Kidney (tissue), 14 donors: ENCODE measurements around the gene CSF2. TPM values are rescaled to one million over a fixed set of nuclear protein-coding genes. Genes with fewer than 3 reads are reported as not detected.
A peak's percentile ranks its signal among the peaks of the same experiment; 100 is the strongest.

Experiments
- DNase-seq, 5 donors: peaks; one replicate each; pipeline ENCODE4 v3.0.0-alpha.2; 2013 to 2020
- FAIRE-seq: peaks from 2 replicates; lab custom pipeline; 2012; peaks lifted over from hg19 to GRCh38; lab: Jason Lieb, UNC
- H3K27ac ChIP-seq, 2 donors: one replicate each; pipeline ENCODE4 v1.7.0; 2013; ENCODE audit warnings: low read depth in 2 of 2, low read length in 2 of 2, inconsistent platforms in 1 of 2
- H3K27me3 ChIP-seq: one replicate; pipeline ENCODE4 v1.7.1; 2013; ENCODE audit warnings: low read length, inconsistent platforms; ENCODE audit not compliant: control insufficient read depth, insufficient read depth
- H3K36me3 ChIP-seq, 3 donors: one replicate each; pipeline versions ENCODE4 v1.7.0 to v1.7.1; 2013; ENCODE audit warnings: low read length in 3 of 3, control low read depth in 1 of 3, inconsistent platforms in 1 of 3; ENCODE audit not compliant: insufficient read depth in 3 of 3, control insufficient read depth in 2 of 3
- H3K4me1 ChIP-seq, 3 donors: one replicate each; pipeline versions ENCODE4 v1.7.0 to v1.7.1; 2013; ENCODE audit warnings: low read length in 3 of 3, inconsistent platforms in 1 of 3, low read depth in 1 of 3; ENCODE audit not compliant: control insufficient read depth in 2 of 3, insufficient read depth in 2 of 3
- H3K4me3 ChIP-seq, 3 donors: one replicate each; pipeline versions ENCODE4 v1.7.0 to v1.8.1; 2013; ENCODE audit warnings: low read length in 3 of 3, control low read depth in 1 of 3, inconsistent platforms in 1 of 3
- H3K9ac ChIP-seq, 3 donors: one replicate each; pipeline versions ENCODE4 v1.7.0 to v1.7.1; 2013; ENCODE audit warnings: low read length in 3 of 3, control low read depth in 1 of 3, inconsistent platforms in 1 of 3
- H3K9me3 ChIP-seq, 3 donors: one replicate each; pipeline versions ENCODE4 v1.7.0 to v1.7.1; 2013; ENCODE audit warnings: low read length in 3 of 3, control low read depth in 1 of 3, inconsistent platforms in 1 of 3; ENCODE audit not compliant: control insufficient read depth in 2 of 3, insufficient read depth in 1 of 3
- CTCF ChIP-seq: IDR thresholded peaks from 3 replicates; pipeline ENCODE4 v1.5.1; 2012; ENCODE audit warnings: mild to moderate bottlenecking, moderate library complexity, borderline replicate concordance; ENCODE audit not compliant: insufficient read depth; ENCODE audit errors: extremely low read depth
- intact Hi-C: fragments of 100-400 bp; cut with DNase I; formaldehyde crosslinking; loops from one replicate; pipeline ENCODE4 v1.11.1; 2022
- polyA plus RNA-seq: library from polyadenylated mRNA; stranded (reverse); fragments of 350-450 nt; fragmentation: Illumina TruSeq; extraction: RNeasy Lipid Tissue Mini Kit (QIAGEN cat#74804); gene quantifications from one replicate; pipeline ENCODE4 v1.2.3, GENCODE V29; 2014; ENCODE audit warnings: low read depth, low replicate concordance; ENCODE audit not compliant: insufficient read depth
- total RNA-seq: library from RNA; stranded (reverse); fragmentation: NEBNext Ultra II Directional; extraction: Animal tissue kit (Norgen Biotek cat#: 25700); gene quantifications from one replicate; pipeline ENCODE4 v1.2.1, GENCODE V29; 2021
- donor health status: control.
- donor health status: control.
- donor health status: control.
- donor health status: control.
- donor health status: control.
- donor health status: DM: yes; HTN: yes; CAD: no.
- donor health status: Normal renal cell carcinoma (clear cell type).

Gene CSF2
- total and polyA plus RNA-seq, 2 donors from 2014 or later: not detected

GRCh38 chr5:132033122-132033521 is 40.5 kb upstream of the CSF2 start:
- FAIRE-seq (no peak), DNase-seq (no peak)
- Histone ChIP-seq H3K4me1 (no peaks in the 10 kb centered on the region), H3K9me3 (peaks cover 0 to 5% (median 0%) of the 10 kb centered on the region in 3 donors), H3K27me3 (no peaks in the 10 kb centered on the region), H3K36me3 (no peaks in the 10 kb centered on the region), H3K4me3 (no peak overlapping the region), H3K27ac (no peak overlapping the region), H3K9ac (no peak overlapping the region)
- intact Hi-C loops: no loop called here
- TF ChIP-seq CTCF: no peak

- FAIRE-seq (no peak), DNase-seq (no peak)
- Histone ChIP-seq H3K36me3 (no peaks in the 10 kb centered on the region), H3K9me3 (peaks cover 0 to 5% (median 0%) of the 10 kb centered on the region in 3 donors), H3K4me3 (no peak overlapping the region), H3K4me1 (no peaks in the 10 kb centered on the region), H3K27me3 (no peaks in the 10 kb centered on the region), H3K27ac (no peak overlapping the region), H3K9ac (no peak overlapping the region)
- intact Hi-C loops: no loop called here
- TF ChIP-seq CTCF: no peak
Measured at GRCh38 chr5:132037353-132037752, 36.2 kb upstream of the CSF2 start.

- Histone ChIP-seq H3K9me3 (no peaks in the 10 kb centered on the region), H3K4me3 (no peak overlapping the region), H3K4me1 (no peaks in the 10 kb centered on the region), H3K27ac (no peak overlapping the region), H3K9ac (no peak overlapping the region), H3K36me3 (no peaks in the 10 kb centered on the region), H3K27me3 (no peaks in the 10 kb centered on the region)
- intact Hi-C loops: no loop called here
- no peak for DNase-seq
- no peak for FAIRE-seq
- no peak for TF ChIP-seq CTCF
Measured at GRCh38 chr5:132044207-132044606, 29.4 kb upstream of the CSF2 start.

- FAIRE-seq: no peak
- H3K36me3 ChIP-seq: no peaks in the 10 kb centered on the region
- no peak for TF ChIP-seq CTCF
- no peaks in the 10 kb centered on the region for H3K9me3 ChIP-seq
- peak in 1 of 5 donors; percentile 25 for DNase-seq
- intact Hi-C loops: no loop called here
- H3K9ac ChIP-seq: no peak overlapping the region
- no peaks in the 10 kb centered on the region for H3K4me1 ChIP-seq
- no peak overlapping the region for H3K4me3 ChIP-seq
- H3K27ac ChIP-seq: no peak overlapping the region
- no peaks in the 10 kb centered on the region for H3K27me3 ChIP-seq
Measured at GRCh38 chr5:132046880-132047299, 26.7 kb upstream of the CSF2 start.
